Natural killer cell (primary cell): ENCODE data around the gene PTBP3. TPM values are rescaled to one million over a fixed set of nuclear protein-coding genes. Genes with fewer than 3 reads are reported as not detected.

Experiments
- ATAC-seq, 3 donors: fragments of 150-1000 bp in 2 of 3; fragments of 200-7000 bp in 1 of 3; cut with Tn5 transposase; 1 replicate in 1 of 3; 2 replicates in 2 of 3; pipeline ENCODE4 v1.10.0; 2021; ENCODE audit warnings: mild to moderate bottlenecking in 2 of 3, moderate library complexity in 2 of 3
- DNase-seq, 2 donors: peaks; one replicate each; pipeline versions ENCODE4 v3.0.0 to v3.0.0-alpha.2; 2013 to 2021; ENCODE audit warnings: mixed read lengths in 1 of 2
- H3K27ac ChIP-seq: one replicate; pipeline ENCODE4 v1.5.1; 2013; ENCODE audit warnings: mild to moderate bottlenecking, low read length
- H3K27me3 ChIP-seq: one replicate; pipeline ENCODE4 v1.6.1; 2013; ENCODE audit warnings: low read length; ENCODE audit not compliant: control insufficient read depth, insufficient read depth
- H3K36me3 ChIP-seq: one replicate; pipeline ENCODE4 v1.6.1; 2013; ENCODE audit warnings: low read length; ENCODE audit not compliant: control insufficient read depth, insufficient read depth
- H3K4me1 ChIP-seq: one replicate; pipeline ENCODE4 v1.6.1; 2013; ENCODE audit warnings: low read length; ENCODE audit not compliant: control insufficient read depth, insufficient read depth
- H3K4me3 ChIP-seq: one replicate; pipeline ENCODE4 v1.5.1; 2013; ENCODE audit warnings: low read length
- H3K9me3 ChIP-seq: one replicate; pipeline ENCODE4 v1.6.1; 2013; ENCODE audit warnings: low read length; ENCODE audit not compliant: control insufficient read depth, insufficient read depth
- H3K27ac Mint-ChIP-seq, 2 donors: one replicate each; pipeline ENCODE4 v1.8.0; 2022; ENCODE audit warnings: mild to moderate bottlenecking in 2 of 2, mixed read lengths in 2 of 2, moderate library complexity in 1 of 2
- H3K27me3 Mint-ChIP-seq, 2 donors: one replicate each; pipeline ENCODE4 v1.8.0; 2022; ENCODE audit warnings: low read depth in 2 of 2, mixed read lengths in 2 of 2
- H3K36me3 Mint-ChIP-seq: one replicate; pipeline ENCODE4 v1.8.0; 2022; ENCODE audit warnings: mixed read lengths
- H3K4me1 Mint-ChIP-seq, 2 donors: one replicate each; pipeline ENCODE4 v1.8.0; 2022; ENCODE audit warnings: mixed read lengths in 2 of 2
- H3K4me3 Mint-ChIP-seq: one replicate; pipeline ENCODE4 v1.8.0; 2022; ENCODE audit warnings: mild to moderate bottlenecking, moderate library complexity, mixed read lengths
- H3K9me3 Mint-ChIP-seq, 2 donors: one replicate each; pipeline ENCODE4 v1.8.0; 2022; ENCODE audit warnings: mixed read lengths in 2 of 2
- CTCF ChIP-seq: fragments of 200-600 bp; IDR thresholded peaks from one replicate; pipeline ENCODE4 v1.8.0; 2022; ENCODE audit warnings: antibody characterized with exemption
- WGBS: methylation state at CpG from one replicate; pipeline ENCODE4 v1.1.7; 2013; ENCODE audit warnings: missing lambda C conversion rate; ENCODE audit not compliant: insufficient coverage; 5-methylcytosine and 5-hydroxymethylcytosine counted together
- intact Hi-C: fragments of 100-400 bp; cut with micrococcal nuclease; formaldehyde crosslinking; loops from one replicate; pipeline ENCODE4 v1.14.2; 2022
- total RNA-seq, 4 donors: library from RNA; stranded (reverse); fragments of 120-200 nt in 1 of 4; gene quantifications; one replicate each; pipeline versions ENCODE4 v1.2.3 to v1.2.4, GENCODE V29; 2013 to 2022

Gene PTBP3
- total RNA-seq, 3 donors from 2014 or later (not counting 1 experiment from before 2014, with no cell fraction given): 135 to 156 (median 140) TPM

- 63% methylated on average over 4 of the region's 7 CpGs for WGBS
- intact Hi-C loops: no loop called here
Observed at GRCh38 chr9:112380825-112381221, 47.4 kb upstream of the PTBP3 start.

GRCh38 chr9:112380102-112380824 is 46.8 kb upstream of the PTBP3 start, which contains the start of gene HSDL2:
Gene HSDL2 (plus strand): TSS chr9:112380108. CDS start chr9:112380164, 56 bp downstream.
- intact Hi-C loops: no loop called here
- H3K4me1 Mint-ChIP-seq: peaks cover 39 to 48% of the 10 kb centered on the region in 2 donors
- Histone ChIP-seq H3K4me3 (peak within 1 kb of the TSS; percentile 98), H3K4me1 (peaks cover 9% of the 10 kb centered on the region), H3K9me3 (no peaks in the 10 kb centered on the region), H3K27me3 (no peaks in the 10 kb centered on the region), H3K27ac (peak within 1 kb of the TSS; percentile 96), H3K36me3 (no peaks in the 10 kb centered on the region)
- peak within 1 kb of the TSS; percentile 97 to 98 for H3K27ac Mint-ChIP-seq
- ATAC-seq: peak; percentile 3 to 21 (median 11)
- no peak for TF ChIP-seq CTCF
- peak within 1 kb of the TSS; percentile 100 for H3K4me3 Mint-ChIP-seq
- peak in 1 of 2 donors; percentile 49 for DNase-seq
- under 1% methylated on average over 40 of the region's 43 CpGs for WGBS
- no peaks in the 10 kb centered on the region for H3K27me3 Mint-ChIP-seq
- H3K36me3 Mint-ChIP-seq: no peaks in the 10 kb centered on the region
- H3K9me3 Mint-ChIP-seq: no peaks in the 10 kb centered on the region

More at GRCh38 chr9:112380825-112381221, 47.4 kb upstream of the PTBP3 start:
- no peak overlapping the region for H3K27ac ChIP-seq
- no peak for TF ChIP-seq CTCF
- peak overlapping the region; percentile 97 to 98 for H3K27ac Mint-ChIP-seq
- no peaks in the 10 kb centered on the region for H3K9me3 Mint-ChIP-seq
- peak overlapping the region; percentile 98 for H3K4me3 ChIP-seq
- H3K4me3 Mint-ChIP-seq: peak overlapping the region; percentile 100
- no peaks in the 10 kb centered on the region for H3K36me3 ChIP-seq
- peak in 1 of 2 donors; percentile 43 for DNase-seq
- peaks cover 39 to 48% of the 10 kb centered on the region in 2 donors for H3K4me1 Mint-ChIP-seq
- no peaks in the 10 kb centered on the region for H3K27me3 Mint-ChIP-seq
- H3K27me3 ChIP-seq: no peaks in the 10 kb centered on the region
- H3K9me3 ChIP-seq: no peaks in the 10 kb centered on the region
- H3K4me1 ChIP-seq: peaks cover 9% of the 10 kb centered on the region
- ATAC-seq: no peak
- no peaks in the 10 kb centered on the region for H3K36me3 Mint-ChIP-seq

- peaks cover 9% of the 10 kb centered on the region for H3K4me1 ChIP-seq
- intact Hi-C loops: loop anchor here (2.0 kb wide), 1 partner anchor 45 kb away; no protein-coding TSS in a partner anchor
- H3K9me3 ChIP-seq: no peaks in the 10 kb centered on the region
- DNase-seq (peak; percentile 98), ATAC-seq (peak; percentile 93 to 97 (median 95))
- Mint-ChIP-seq H3K4me3 (peak overlapping the region; percentile 100), H3K4me1 (peaks cover 39 to 48% of the 10 kb centered on the region in 2 donors), H3K27ac (peak overlapping the region; percentile 97 to 98), H3K9me3 (no peaks in the 10 kb centered on the region), H3K27me3 (no peaks in the 10 kb centered on the region), H3K36me3 (no peaks in the 10 kb centered on the region)
- H3K27ac ChIP-seq: peak overlapping the region; percentile 96
- no peaks in the 10 kb centered on the region for H3K27me3 ChIP-seq
- H3K4me3 ChIP-seq: peak overlapping the region; percentile 98
- no peak for TF ChIP-seq CTCF
- no peaks in the 10 kb centered on the region for H3K36me3 ChIP-seq
- under 1% methylated on average over 57 of the region's 57 CpGs for WGBS
Observed at GRCh38 chr9:112379177-112380101, 46.0 kb upstream of the PTBP3 start.
